ENCODE results near the gene FRMD4A.
A peak's percentile ranks its signal among the peaks of the same experiment; 100 is the strongest.
"Not testable (repeated sequence)": the region's sequence is repeated elsewhere in the genome, so short reads cannot be mapped to it uniquely, and the experiment has no call there.

FRMD4A gene

GRCh38 chr10:13729586-13730305 is 601.0 kb downstream of the FRMD4A start:
- no peak for DNase-seq

GRCh38 chr10:13728898-13729535 is 601.7 kb downstream of the FRMD4A start:
- no peak for DNase-seq

- no peak for DNase-seq
These were observed 605.1 kb downstream of the FRMD4A start for GRCh38 chr10:13725594-13725993.

DNA sequence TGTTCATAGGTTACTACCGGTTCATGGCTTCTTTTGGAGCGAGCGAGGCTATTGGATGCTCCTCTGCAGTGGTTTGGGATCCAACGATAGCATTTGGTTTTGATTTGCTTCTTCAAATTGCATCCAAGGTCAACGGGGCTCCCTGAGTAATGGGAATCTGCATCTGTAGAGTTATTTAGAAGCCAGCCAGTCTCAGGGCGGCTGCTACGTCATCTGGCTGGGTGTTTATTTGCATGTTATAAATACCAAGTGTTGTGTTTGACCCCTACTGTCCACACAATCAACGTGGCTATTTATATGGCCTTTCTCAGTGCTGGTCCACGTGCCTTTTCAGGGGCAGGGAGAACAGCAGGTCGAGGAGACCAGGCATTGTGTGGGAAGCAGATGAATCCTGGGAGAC is 606.2 kb downstream of the FRMD4A start:
- no peak for DNase-seq

- no peak for DNase-seq
These were observed 607.7 kb downstream of the FRMD4A start for GRCh38 chr10:13722747-13723653.

DNA sequence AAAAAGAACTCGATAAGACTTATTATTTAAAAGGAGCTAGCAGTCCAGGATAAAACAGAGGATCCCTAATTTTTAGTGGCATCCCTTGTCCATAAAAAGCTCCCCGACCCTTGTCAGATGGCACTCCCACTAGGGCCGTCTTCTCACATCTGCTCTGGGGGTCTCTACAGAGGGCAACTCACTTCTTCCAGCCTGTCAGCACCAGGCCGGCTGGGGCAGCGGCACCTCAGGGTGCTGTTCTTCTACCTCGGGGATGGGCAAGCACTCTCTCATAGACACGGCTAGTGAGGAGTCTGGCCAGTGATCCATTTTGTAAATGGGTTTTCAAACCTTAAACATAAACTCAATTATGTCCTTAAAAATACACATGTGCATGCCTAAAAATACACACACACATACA is 609.2 kb downstream of the FRMD4A start:
- no peak for DNase-seq

- no peak for DNase-seq
These were observed 610.0 kb downstream of the FRMD4A start for GRCh38 chr10:13720699-13721098.

DNA sequence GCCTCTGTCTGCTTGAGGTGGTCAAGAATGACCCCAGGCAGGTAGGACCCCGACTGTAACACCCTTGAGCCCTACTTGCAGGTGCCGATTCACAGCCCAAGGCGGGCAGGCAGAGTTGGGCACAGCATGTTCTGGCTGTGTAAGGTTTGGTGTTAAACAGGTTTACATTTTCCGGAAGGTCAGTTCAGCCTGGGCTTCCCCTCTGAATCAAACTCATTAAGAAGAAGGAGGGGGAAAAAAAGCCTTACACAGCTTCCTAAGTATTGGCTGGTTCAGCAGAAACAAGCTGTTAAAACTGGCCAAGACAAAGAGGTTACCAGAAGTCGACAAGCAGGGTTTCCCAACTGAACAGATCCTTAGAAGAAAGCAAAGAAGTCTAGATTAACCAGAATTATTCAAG is 611.3 kb downstream of the FRMD4A start:
- DNase-seq = no peak

DNA sequence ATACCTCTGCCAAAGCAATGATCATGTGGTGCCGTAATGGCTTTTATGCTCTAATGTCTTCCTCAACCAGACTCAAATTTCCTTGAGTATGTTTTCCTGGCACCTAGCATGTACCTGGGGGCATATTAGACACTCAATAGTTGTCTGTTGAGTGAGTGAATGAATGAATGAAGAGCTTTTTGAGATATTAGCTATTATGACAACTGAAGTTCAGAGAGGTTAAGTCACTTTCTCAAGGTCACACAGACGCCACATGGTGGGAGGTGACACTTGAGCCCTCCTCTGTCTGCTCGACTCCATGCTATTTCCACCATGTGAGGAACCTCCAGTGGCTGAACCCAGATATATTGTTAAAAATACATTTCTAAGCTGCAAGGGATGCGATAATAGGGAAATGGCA is 611.9 kb downstream of the FRMD4A start:
- DNase-seq = no peak

GRCh38 chr10:13717936-13718772 is 612.6 kb downstream of the FRMD4A start:
- peak; percentile 44 to 50 for DNase-seq

GRCh38 chr10:13717571-13717935 is 613.2 kb downstream of the FRMD4A start:
- no peak for DNase-seq

DNA sequence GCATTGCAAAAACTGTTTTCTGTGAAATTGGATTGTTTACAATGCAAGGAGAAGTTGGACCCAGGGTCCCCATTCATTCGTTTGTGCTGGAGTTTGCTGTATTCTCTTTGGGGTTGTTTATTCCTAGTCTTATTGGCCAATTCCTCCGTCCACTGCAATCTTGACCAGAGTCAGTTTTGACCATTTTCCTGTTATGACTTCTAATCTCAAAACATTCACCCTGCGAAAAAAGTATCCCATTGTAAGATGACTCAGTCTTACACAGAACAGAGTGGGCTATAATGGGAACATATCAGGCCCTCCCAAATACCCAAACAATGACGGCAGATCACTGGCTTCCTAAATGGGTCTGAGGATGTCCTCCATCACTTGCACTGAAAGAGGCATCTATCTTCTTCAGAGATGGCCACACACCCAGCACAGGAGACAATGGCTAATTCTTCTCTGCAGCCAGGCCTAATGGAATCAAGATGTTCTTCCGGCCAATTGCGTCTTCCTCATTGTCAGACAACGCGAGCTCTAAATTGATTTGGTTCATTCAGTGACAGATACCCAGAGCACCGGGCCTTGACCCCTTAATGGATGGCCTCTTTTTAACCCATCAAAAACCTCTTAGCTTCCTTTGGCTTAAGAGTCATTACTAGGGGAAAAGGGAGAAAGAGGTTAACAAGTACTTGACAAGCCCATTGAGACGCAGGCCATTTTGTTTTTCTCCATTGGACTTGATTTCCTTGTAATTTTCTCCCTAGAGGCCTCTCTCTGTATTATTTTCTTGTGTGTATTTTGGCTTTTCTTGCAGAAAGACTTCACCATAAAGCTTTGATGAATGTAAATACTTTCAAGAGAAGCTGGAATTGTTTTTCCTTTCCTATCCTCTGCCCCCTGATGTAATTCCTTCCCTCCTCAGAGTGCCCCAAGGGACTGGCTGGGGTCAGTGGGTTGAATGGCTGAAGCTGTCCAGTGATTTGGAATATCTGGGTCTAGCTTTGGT is 614.3 kb downstream of the FRMD4A start:
- no peak for DNase-seq

- not testable (repeated sequence) for DNase-seq
These were observed 615.1 kb downstream of the FRMD4A start for GRCh38 chr10:13715596-13715995.

DNA sequence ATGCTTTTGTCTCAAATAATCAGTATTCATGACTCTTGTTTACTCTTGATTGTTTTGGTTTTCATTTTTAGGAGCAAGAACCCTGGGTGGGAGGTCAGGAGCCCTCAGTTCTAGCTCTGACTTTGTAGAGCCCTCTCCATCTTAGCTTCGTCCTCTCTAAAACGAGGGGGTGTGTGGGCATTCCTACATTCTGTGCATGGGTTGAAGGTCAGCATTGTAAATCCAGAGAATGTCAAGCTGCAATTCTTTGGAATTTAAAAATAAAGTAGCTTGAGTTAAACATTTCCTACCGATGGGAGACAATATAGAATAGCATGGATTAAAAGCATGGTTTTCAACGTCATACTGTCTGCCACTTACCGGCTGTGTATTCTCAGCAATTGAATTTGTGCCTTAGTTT is 615.6 kb downstream of the FRMD4A start:
- no peak for DNase-seq

DNA sequence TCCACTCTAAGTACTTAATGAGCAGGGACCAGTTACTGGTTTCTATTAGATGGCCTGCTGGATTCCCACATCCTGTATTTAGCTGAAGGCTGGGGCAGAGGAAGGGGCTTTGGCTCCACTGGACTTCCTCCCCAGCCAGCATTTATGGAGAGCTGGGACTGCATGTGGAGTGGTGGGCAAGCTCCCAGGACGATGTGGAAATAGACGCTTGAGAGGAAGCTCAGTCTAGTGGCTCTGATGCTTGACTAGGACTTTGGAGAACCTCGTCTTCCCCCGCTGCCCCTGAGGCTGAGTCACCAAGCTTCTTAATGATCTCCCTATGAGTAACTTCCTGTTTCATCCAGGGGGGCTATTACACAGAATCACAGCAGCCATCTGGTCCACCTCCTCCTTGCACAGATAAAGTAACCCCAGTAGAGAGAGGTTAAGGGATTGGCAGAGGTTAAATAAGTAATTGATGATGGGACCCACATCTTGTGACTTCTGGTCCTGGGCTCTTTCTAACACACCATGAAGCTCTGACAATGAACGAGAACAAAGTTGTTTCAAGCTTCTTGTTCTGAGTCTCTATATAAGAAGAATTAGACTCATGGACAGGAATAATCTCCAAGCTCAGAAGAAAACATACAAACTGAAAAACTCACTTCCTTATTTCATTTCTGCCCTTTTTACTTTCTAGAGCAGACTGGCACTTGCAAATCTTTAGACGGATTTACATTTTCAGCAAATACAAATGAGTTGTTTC is 617.7 kb downstream of the FRMD4A start:
- peak; percentile 84 to 97 for DNase-seq

DNA sequence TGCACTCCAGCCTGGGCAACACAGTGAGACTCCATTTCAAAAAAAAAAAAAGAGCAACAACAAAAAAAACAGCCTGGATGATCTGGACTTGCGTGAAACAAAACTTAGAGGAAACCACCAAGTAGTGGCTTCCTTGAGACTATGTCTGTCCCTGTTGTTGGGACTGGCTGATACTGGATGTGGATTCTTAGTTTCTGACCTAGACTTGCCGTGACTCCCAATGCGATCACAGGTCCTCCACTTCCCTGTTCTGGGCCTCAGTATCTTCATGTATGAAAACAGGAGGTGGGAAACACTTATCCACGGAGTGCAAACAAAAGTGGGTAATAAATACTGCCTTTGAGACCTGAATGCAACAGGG is 618.3 kb downstream of the FRMD4A start:
- DNase-seq = peak in 1 of 2 donors; percentile 19

DNA sequence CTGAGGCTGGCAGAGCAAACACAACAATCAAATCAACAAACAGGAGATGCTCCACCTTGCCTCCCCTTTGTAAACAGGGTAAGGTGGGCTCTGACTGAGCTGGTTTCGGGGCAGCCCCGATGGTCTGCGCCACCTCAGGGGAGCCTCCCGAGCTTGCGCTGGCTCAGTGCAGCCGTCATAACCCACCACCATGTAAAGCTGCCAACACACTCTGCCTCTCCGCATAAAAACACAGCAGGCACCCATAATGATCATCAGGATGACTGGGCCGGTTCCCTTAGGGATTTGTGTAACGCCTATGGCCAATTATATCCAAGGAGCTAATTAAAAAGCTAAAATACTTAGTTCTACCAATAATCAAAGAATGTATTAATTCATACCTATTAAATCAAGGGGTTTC is 619.4 kb downstream of the FRMD4A start:
- no peak for DNase-seq

DNA sequence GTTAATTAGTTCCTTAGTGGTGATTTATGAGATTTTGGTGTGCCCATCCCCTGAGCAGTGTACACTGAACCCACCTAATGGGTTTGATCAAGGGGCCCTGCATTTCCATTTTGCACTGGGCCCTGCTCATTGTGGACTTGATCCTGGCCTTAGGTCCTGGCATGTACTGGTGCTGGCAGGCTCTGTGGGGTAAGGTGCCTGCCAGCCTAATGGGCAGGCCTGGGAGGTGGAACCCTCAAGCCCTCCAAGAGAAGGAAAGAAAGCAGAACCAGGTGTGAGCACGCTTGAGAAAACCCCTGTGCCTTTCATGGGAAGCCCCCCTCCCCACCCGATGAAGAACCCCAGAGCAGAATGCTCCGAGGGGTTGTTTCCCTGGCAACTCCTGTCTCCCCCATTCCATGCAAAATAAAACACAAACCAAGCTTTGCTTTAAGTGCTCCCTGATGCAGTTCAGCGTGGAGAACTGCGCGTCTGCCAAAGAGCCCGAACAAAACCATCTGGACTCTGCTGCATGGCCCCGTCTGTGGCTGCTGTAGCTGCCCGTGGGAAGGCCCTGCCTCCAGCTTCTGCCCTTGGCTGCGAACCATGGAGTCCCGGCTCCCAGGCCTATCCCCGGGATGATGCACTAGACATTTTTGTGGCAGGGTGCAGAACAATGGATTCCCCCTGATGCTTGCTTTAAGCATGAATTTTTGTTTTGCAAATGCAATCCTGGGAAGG is 620.6 kb downstream of the FRMD4A start:
- DNase-seq = no peak

GRCh38 chr10:13708256-13708990 is 622.3 kb downstream of the FRMD4A start:
- no peak for DNase-seq
